H9 (cell line): ENCODE measurements around the gene LSP1. TPM values are rescaled to one million over a fixed set of nuclear protein-coding genes. Genes with fewer than 3 reads are reported as not detected.

Source experiments
- DNase-seq: peaks from one replicate; pipeline ENCODE4 v3.0.0-alpha.2; 2017
- H2AFZ ChIP-seq: one replicate; pipeline ENCODE4 v1.6.1; 2013; ENCODE audit warnings: mild to moderate bottlenecking, low read length, control low read depth, moderate library complexity
- H2AK5ac ChIP-seq: 2 replicates; pipeline ENCODE4 v1.6.1; 2013; ENCODE audit warnings: low read length, control low read depth, mixed read lengths; ENCODE audit not compliant: insufficient read length
- H2BK120ac ChIP-seq: one replicate; pipeline ENCODE4 v1.6.1; 2013; ENCODE audit warnings: low read depth, mild to moderate bottlenecking, low read length, control low read depth, inconsistent platforms; ENCODE audit not compliant: poor library complexity, severe bottlenecking
- H2BK12ac ChIP-seq: 2 replicates; pipeline ENCODE4 v1.6.1; 2013; ENCODE audit warnings: low read length, control low read depth, mixed read lengths, low read depth; ENCODE audit not compliant: insufficient read length
- H2BK15ac ChIP-seq: 2 replicates; pipeline ENCODE4 v1.6.1; 2013; ENCODE audit warnings: low read depth, low read length, control low read depth
- H2BK20ac ChIP-seq: one replicate; pipeline ENCODE4 v1.6.1; 2013; ENCODE audit warnings: low read depth, mild to moderate bottlenecking, low read length, control low read depth, inconsistent platforms; ENCODE audit not compliant: poor library complexity, severe bottlenecking
- H2BK5ac ChIP-seq: 2 replicates; pipeline ENCODE4 v1.6.1; 2013; ENCODE audit warnings: low read length, control low read depth, mixed read lengths; ENCODE audit not compliant: insufficient read length
- H3K14ac ChIP-seq: 2 replicates; pipeline ENCODE4 v1.6.1; 2013; ENCODE audit warnings: low read length, control low read depth; ENCODE audit not compliant: insufficient read depth
- H3K18ac ChIP-seq: 2 replicates; pipeline ENCODE4 v1.6.1; 2013; ENCODE audit warnings: low read depth, mild to moderate bottlenecking, mixed read lengths, low read length, control low read depth; ENCODE audit not compliant: insufficient read length
- H3K23ac ChIP-seq: 2 replicates; pipeline ENCODE4 v1.6.1; 2013; ENCODE audit warnings: low read length, control low read depth, mixed read lengths, low read depth; ENCODE audit not compliant: insufficient read length
- H3K23me2 ChIP-seq: 2 replicates; pipeline ENCODE4 v1.6.1; 2013; ENCODE audit warnings: low read depth, mild to moderate bottlenecking, mixed read lengths, low read length, control low read depth; ENCODE audit not compliant: insufficient read length, poor library complexity, severe bottlenecking
- H3K27ac ChIP-seq: 2 replicates; pipeline ENCODE4 v1.5.1; 2013; ENCODE audit warnings: low read length, control low read depth, mixed read lengths, low read depth; ENCODE audit not compliant: insufficient read length
- H3K27me3 ChIP-seq: 2 replicates; pipeline ENCODE4 v1.6.1; 2013; ENCODE audit warnings: low read length, control low read depth, inconsistent platforms; ENCODE audit not compliant: insufficient read depth
- H3K4ac ChIP-seq: 2 replicates; pipeline ENCODE4 v1.6.1; 2013; ENCODE audit warnings: low read depth, mild to moderate bottlenecking, control low read depth, inconsistent platforms, low read length, moderate library complexity
- H3K4me1 ChIP-seq: 2 replicates; pipeline ENCODE4 v1.6.1; 2013; ENCODE audit warnings: low read length, control low read depth, inconsistent platforms; ENCODE audit not compliant: insufficient read depth
- H3K4me2 ChIP-seq: 2 replicates; pipeline ENCODE4 v1.6.1; 2013; ENCODE audit warnings: low read length, control low read depth, mixed read lengths; ENCODE audit not compliant: insufficient read length, insufficient read depth
- H3K56ac ChIP-seq: 2 replicates; pipeline ENCODE4 v1.6.1; 2013; ENCODE audit warnings: low read depth, mild to moderate bottlenecking, mixed read lengths, low read length, control low read depth; ENCODE audit not compliant: insufficient read length
- H3K79me1 ChIP-seq: 2 replicates; pipeline ENCODE4 v1.6.1; 2013; ENCODE audit warnings: low read depth, mild to moderate bottlenecking, moderate library complexity, low read length, control low read depth, inconsistent platforms; ENCODE audit not compliant: insufficient read depth, poor library complexity, severe bottlenecking
- H3K79me2 ChIP-seq: 2 replicates; pipeline ENCODE4 v1.6.1; 2013; ENCODE audit warnings: low read length, control low read depth, inconsistent platforms; ENCODE audit not compliant: insufficient read depth
- H3K9ac ChIP-seq: 2 replicates; pipeline ENCODE4 v1.6.1; 2013; ENCODE audit warnings: low read length, control low read depth, mixed read lengths; ENCODE audit not compliant: insufficient read length; ENCODE audit errors: extremely low read depth
- H3K9me3 ChIP-seq: one replicate; pipeline ENCODE4 v1.6.1; 2013; ENCODE audit warnings: low read depth, low read length, inconsistent platforms; ENCODE audit not compliant: control insufficient read depth
- H3T11ph ChIP-seq: one replicate; pipeline ENCODE4 v1.6.1; 2013; ENCODE audit warnings: mild to moderate bottlenecking, low read length, control low read depth, inconsistent platforms
- H4K20me1 ChIP-seq: one replicate; pipeline ENCODE4 v1.6.1; 2013; ENCODE audit not compliant: control insufficient read depth, insufficient read length, insufficient read depth
- H4K5ac ChIP-seq: 2 replicates; pipeline ENCODE4 v1.6.1; 2013; ENCODE audit warnings: low read depth, mild to moderate bottlenecking, mixed read lengths, low read length, control low read depth; ENCODE audit not compliant: insufficient read length
- H4K8ac ChIP-seq: replicated peaks from 2 replicates; pipeline ENCODE4 v1.6.1; 2013; ENCODE audit warnings: low read length, control low read depth, mixed read lengths, low read depth; ENCODE audit not compliant: insufficient read length
- H4K91ac ChIP-seq: 2 replicates; pipeline ENCODE4 v1.6.1; 2013; ENCODE audit warnings: low read depth, mild to moderate bottlenecking, moderate library complexity, mixed read lengths, low read length, control low read depth; ENCODE audit not compliant: insufficient read length
- H3K27ac Mint-ChIP-seq, 3 experiments: 2 replicates in 2 of 3; 3 replicates in 1 of 3; pipeline ENCODE4 v1.8.0; 2020 to 2021; ENCODE audit warnings: mixed read lengths in 3 of 3, mild to moderate bottlenecking in 1 of 3, moderate library complexity in 1 of 3
- H3K27me3 Mint-ChIP-seq: 2 replicates; pipeline ENCODE4 v1.8.0; 2021; ENCODE audit warnings: low read depth, mild to moderate bottlenecking, moderate library complexity, mixed read lengths
- H3K36me3 Mint-ChIP-seq, 3 experiments: 2 replicates in 2 of 3; 3 replicates in 1 of 3; pipeline ENCODE4 v1.8.0; 2020 to 2021; ENCODE audit warnings: low read depth in 3 of 3, mixed read lengths in 3 of 3; ENCODE audit not compliant: insufficient read depth in 1 of 3
- H3K4me1 Mint-ChIP-seq, 2 experiments: 2 replicates each; pipeline ENCODE4 v1.8.0; 2020; ENCODE audit warnings: mixed read lengths in 2 of 2
- H3K4me3 Mint-ChIP-seq, 2 experiments: 2 replicates in 1 of 2; 3 replicates in 1 of 2; pipeline ENCODE4 v1.8.0; 2020 to 2021; ENCODE audit warnings: mild to moderate bottlenecking in 2 of 2, mixed read lengths in 2 of 2, moderate library complexity in 1 of 2
- H3K9me3 Mint-ChIP-seq, 2 experiments: 2 replicates in 1 of 2; 3 replicates in 1 of 2; pipeline ENCODE4 v1.8.0; 2020; ENCODE audit warnings: mild to moderate bottlenecking in 2 of 2, mixed read lengths in 2 of 2, moderate library complexity in 1 of 2
- CTCF ChIP-seq: fragments of 200-600 bp; sonication (generic); conservative IDR thresholded peaks from 3 replicates; pipeline ENCODE4 v1.8.0; 2021; ENCODE audit warnings: antibody characterized with exemption, mild to moderate bottlenecking
- WGBS: extraction: QIAGEN DNeasy Blood & Tissue Kit; methylation state at CpG from one replicate; pipeline ENCODE4 v1.1.7; 2013; ENCODE audit warnings: missing lambda C conversion rate, low lambda C conversion rate, mixed read lengths; ENCODE audit not compliant: insufficient read length; ENCODE audit errors: extremely low coverage; 5-methylcytosine and 5-hydroxymethylcytosine counted together
- total RNA-seq: library from RNA; stranded (reverse); gene quantifications from 2 replicates; pipeline ENCODE4 v1.2.1, GENCODE V29; 2021

LSP1 gene
- total RNA-seq, 1 experiment from 2014 or later, result not detected

- no peak overlapping the region for H3K27ac ChIP-seq
- H3K14ac ChIP-seq, result no peak overlapping the region
- no peaks in the 10 kb centered on the region for H3K79me1 ChIP-seq
- H2BK15ac ChIP-seq, result no peak overlapping the region
- H4K91ac ChIP-seq, result no peak overlapping the region
- no peak overlapping the region for H3K4ac ChIP-seq
- H2AK5ac ChIP-seq, result no peak overlapping the region
- no peaks in the 10 kb centered on the region for H3K79me2 ChIP-seq
- H4K20me1 ChIP-seq, result no peaks in the 10 kb centered on the region
- no peaks in the 10 kb centered on the region; a peak in 1 of 7 replicates for H3K36me3 Mint-ChIP-seq
- H3K56ac ChIP-seq, result no peak overlapping the region
- no peak overlapping the region for H3K4me2 ChIP-seq
- H3K4me1 ChIP-seq, result no peaks in the 10 kb centered on the region
- no peak overlapping the region for H2BK5ac ChIP-seq
- no peak overlapping the region for H4K5ac ChIP-seq
- H2BK120ac ChIP-seq, result no peak overlapping the region
- no peak overlapping the region for H4K8ac ChIP-seq
- no peaks in the 10 kb centered on the region for H3K23me2 ChIP-seq
- H3K4me3 Mint-ChIP-seq, result no peak overlapping the region
- no peak for DNase-seq
- H2AFZ ChIP-seq, result no peak overlapping the region
- H3K27me3 ChIP-seq, result no peaks in the 10 kb centered on the region
- no peak overlapping the region for H3K18ac ChIP-seq
- TF ChIP-seq CTCF, result no peak
- WGBS, result no CpG with 5 or more reads among the region's 8 CpGs
- H3K9me3 Mint-ChIP-seq, result peaks cover 8 to 12% of the 10 kb centered on the region in 2 experiments; a peak in 4 of 5 replicates
- H3K4me1 Mint-ChIP-seq, result no peaks in the 10 kb centered on the region
- no peak overlapping the region for H2BK12ac ChIP-seq
- peaks cover 55% of the 10 kb centered on the region for H3K27me3 Mint-ChIP-seq
- H2BK20ac ChIP-seq, result no peak overlapping the region
- no peak overlapping the region for H3T11ph ChIP-seq
- H3K27ac Mint-ChIP-seq, result no peak overlapping the region
- no peak overlapping the region for H3K9ac ChIP-seq
- H3K9me3 ChIP-seq, result no peaks in the 10 kb centered on the region
- H3K23ac ChIP-seq, result no peak overlapping the region
These were observed 37.6 kb upstream of the LSP1 start for GRCh38 chr11:1815311-1815710.
